NOMO-1 (cell line): ENCODE results near the gene PTPRG.

Experiments
- DNase-seq, 2 experiments: peaks; one replicate each; lab custom pipeline; 2025; ENCODE audit not compliant: unreplicated experiment in 2 of 2; lab: John Stamatoyannopoulos, UW

Gene PTPRG

GRCh38 chr3:61648481-61648880, 87.1 kb downstream of the PTPRG start:
- DNase-seq: no peak

- DNase-seq: no peak
Observed at GRCh38 chr3:61649381-61650170, 88.2 kb downstream of the PTPRG start.

GRCh38 chr3:61650276-61650675, 88.9 kb downstream of the PTPRG start:
- DNase-seq: no peak

DNA sequence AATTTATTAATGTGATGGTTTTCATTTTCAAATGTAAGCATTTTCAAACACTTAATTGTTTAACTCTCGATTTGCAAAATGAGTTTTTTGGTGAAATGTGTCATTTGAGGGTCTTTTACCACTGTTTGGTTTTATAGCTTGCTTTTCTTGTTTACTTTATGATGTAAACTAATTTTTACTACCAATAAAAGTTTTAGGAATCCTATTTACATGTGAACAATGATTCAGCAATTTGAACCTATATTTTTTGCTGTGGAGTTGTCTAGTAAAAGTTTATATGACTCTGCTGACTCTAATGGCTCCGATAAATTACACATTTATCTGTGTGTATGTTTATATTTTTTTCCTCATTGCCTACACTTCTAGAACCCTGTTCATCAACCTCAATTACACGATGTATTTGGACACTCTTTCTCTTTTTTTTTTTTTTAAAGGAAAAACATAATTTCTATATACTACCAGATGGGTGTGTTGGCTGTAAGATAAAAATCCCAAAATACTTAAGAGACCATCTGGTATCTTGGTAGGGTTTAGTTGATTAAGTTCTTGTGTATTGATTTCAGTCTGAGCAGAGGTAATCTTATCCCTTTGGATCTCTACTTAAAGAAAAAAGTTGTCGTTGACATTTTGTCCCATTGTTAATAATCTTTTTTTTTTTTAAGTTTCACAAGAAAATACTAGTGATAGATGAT, 89.5 kb downstream of the PTPRG start:
- DNase-seq: no peak

DNA sequence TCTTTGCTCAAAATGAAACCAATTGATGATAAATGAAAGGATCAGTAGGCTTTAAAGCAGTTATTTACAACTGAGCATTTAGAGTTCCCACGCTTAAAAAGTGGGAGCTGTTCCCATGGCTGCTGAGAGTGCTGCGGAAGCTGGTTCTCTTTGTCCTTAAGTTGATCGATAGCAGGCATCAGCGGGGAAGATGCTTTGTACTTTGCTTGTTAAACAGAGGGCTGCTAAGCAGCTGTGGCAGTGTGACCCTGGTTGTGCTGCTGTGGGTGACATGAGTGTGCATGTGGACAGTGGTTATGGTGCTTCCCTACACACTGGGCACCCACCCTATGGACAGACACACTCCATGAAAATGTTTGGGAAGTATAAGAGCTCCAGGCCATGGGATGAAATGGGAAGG, 96.3 kb downstream of the PTPRG start:
- no peak for DNase-seq

DNA sequence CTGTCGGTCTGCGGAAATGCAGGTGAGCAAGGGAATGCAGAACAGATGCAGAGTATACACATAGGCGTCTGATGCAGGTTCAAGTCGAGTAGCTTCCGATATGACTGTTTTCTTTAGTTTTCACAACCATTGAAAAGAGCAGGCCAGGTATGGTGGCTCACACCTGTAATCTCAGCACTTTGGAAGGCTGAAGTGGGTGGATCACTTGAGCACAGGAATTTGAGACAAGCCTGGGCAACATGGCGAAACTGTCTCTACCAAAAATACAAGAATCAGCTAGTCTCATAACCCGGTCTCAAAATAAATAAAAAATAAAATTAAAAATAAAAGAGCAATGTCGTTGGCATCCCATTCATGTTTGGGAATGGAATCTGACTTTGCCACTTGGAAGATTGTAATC, 101.5 kb downstream of the PTPRG start:
- DNase-seq: no peak

- DNase-seq: no peak
Observed at GRCh38 chr3:61663356-61664104, 102.2 kb downstream of the PTPRG start.

- DNase-seq: no peak
Observed at GRCh38 chr3:61664105-61664482, 102.7 kb downstream of the PTPRG start.

- DNase-seq: no peak
Observed at GRCh38 chr3:61665121-61665520, 103.8 kb downstream of the PTPRG start.

GRCh38 chr3:61665987-61666386, 104.6 kb downstream of the PTPRG start:
- DNase-seq: no peak

- DNase-seq: no peak
Observed at GRCh38 chr3:61666615-61667330, 105.4 kb downstream of the PTPRG start.

GRCh38 chr3:61667383-61667782, 106.0 kb downstream of the PTPRG start:
- DNase-seq: no peak

- DNase-seq: no peak
Observed at GRCh38 chr3:61667814-61668213, 106.4 kb downstream of the PTPRG start.

- no peak for DNase-seq
Observed at GRCh38 chr3:61668317-61668864, 107.0 kb downstream of the PTPRG start.

DNA sequence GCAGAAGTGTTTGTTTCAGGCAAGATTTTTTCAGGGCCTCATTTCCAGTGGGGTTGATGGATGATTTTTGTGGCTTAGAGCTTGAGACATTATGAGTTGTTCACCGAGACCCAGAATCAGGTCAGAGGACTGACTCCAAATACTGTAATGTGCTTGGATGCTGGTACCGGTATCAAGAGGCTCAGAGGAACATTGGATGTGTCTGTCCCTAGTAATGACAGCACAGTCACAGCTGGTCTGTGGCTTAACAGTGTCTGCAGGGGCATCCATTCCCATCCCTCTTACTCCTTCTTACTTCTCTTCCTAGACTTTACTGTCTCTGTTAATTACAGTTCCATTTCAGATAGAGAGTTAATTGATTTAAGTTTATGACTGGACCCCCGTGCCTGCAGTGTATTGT, 107.8 kb downstream of the PTPRG start:
- no peak for DNase-seq

DNA sequence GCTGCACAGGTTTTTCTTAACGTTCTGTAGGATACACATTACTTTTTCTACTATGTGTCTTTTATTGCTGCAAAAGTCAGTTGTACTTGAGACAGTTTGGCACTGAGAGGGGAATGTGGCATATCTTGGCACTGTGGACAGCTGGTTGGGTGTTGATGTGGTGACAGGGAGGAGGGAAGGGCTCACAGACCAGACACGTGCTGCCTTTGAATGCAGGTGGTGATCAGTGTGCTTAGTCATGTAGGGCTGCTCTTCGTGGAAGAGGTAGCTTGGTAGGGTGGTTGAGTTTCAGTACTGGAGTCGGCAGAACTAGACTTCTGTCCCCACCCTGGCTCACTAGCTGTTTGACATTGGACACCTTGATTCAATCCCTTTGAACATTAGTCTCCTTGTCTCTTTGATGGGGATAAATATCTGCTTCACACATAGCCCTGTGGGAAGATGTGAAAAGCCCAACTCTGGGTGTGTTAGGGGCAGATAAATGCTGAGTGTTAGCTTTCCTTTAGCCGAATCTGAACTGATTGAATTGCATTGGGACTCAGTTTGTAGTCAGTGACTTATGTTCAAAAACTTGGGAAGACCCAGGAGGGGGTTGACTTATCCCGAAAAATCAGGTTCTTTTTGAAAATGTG, 108.4 kb downstream of the PTPRG start:
- DNase-seq: no peak

GRCh38 chr3:61673651-61674050, 112.3 kb downstream of the PTPRG start:
- no peak for DNase-seq

DNA sequence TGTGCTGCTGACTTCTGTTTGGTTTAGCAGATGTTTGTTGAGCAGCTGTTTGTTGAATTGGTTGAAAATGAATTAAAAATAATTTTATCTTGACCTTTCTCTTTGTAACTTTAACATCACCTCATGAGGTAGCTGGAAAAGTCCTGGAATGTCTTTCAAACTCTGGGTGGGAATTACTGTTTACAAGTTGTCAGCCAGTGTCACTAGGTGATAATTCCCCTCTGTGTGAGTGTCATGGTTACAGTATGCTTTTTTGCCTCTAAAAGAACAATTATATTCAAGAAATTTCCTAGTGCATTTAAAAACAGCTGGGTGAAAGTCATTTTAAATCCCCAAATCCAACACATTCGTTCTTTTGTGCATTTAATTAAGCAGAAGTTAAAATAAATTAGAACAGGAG, 113.2 kb downstream of the PTPRG start:
- DNase-seq: no peak

- no peak for DNase-seq
Observed at GRCh38 chr3:61679026-61679425, 117.7 kb downstream of the PTPRG start.

- no peak for DNase-seq
Observed at GRCh38 chr3:61680617-61681016, 119.2 kb downstream of the PTPRG start.
